Coronary artery (tissue), 2 donors: Measurements from ENCODE around the gene PTPRJ.

Experiments
- DNase-seq: peaks from one replicate; pipeline ENCODE4 v3.0.0-alpha.2; 2017; ENCODE audit warnings: low spot score
- H3K27ac ChIP-seq, 2 donors: fragments of 200-600 bp; sonication (generic); one replicate each; pipeline ENCODE4 v1.5.1; 2016 to 2019
- H3K4me3 ChIP-seq: fragments of 200-600 bp; sonication (generic); 2 replicates; pipeline ENCODE4 v1.5.1; 2016; ENCODE audit warnings: mild to moderate bottlenecking, moderate library complexity
- TF ChIP-seq, protein P1 (sequence below): fragments of 200-600 bp; sonication (generic); IDR thresholded peaks from one replicate; pipeline ENCODE4 v1.5.1; 2019; ENCODE audit warnings: antibody characterized with exemption

PTPRJ gene

DNA sequence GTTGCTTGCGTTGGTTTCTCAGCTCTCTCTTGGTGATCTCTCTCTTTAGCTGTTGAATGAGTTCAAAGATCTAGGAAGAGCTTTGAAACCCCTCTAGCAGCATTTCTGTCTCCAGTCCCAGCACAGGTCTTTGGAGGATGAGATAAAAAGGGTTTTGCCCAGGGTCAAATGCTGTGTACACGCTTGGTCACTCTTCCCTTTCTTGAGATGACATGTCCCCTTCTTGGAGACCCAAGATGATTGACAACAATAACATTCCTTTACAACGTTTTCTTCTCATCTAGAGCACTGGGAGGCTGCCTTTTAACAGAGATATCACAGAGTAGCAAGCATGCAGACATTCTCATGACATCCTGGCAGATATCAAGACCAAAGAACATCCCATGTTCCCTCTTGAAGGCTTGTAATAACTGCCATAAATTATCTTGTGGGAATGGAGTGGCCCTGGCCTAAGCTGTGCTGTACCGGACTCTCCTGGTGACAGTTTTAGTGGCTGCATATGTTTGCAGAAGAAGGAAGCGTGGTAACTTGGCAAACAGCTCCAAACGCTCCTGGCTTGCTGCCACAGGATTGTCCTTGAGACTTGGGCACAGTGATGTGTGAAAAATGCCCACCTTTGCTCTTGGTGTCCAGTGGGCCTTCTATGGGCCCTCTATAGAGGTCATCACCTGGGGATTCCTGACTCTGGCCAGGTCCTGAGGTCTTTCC is 107.8 kb downstream of the PTPRJ start:
- no peak overlapping the region for H3K27ac ChIP-seq
- no peak for DNase-seq

DNA sequence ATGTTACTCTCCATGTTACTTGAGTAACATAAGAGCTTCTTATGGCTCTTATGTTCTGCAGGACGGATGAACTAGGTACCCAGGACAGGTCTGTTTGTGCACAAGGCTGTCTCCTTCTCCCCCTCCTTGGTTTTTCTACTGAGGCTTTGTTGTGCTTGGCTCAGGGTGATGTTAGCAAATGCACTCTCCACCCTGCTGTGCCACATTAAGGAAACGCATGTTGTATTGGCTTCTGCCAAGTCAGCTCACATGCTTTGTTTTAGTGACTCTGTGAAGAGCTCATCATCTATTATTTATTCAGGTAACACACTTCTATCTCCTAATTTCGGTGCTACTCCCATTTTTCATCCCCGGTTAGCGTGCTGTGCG is 108.3 kb downstream of the PTPRJ start:
- DNase-seq, result no peak
- TF ChIP-seq, protein P1, sequence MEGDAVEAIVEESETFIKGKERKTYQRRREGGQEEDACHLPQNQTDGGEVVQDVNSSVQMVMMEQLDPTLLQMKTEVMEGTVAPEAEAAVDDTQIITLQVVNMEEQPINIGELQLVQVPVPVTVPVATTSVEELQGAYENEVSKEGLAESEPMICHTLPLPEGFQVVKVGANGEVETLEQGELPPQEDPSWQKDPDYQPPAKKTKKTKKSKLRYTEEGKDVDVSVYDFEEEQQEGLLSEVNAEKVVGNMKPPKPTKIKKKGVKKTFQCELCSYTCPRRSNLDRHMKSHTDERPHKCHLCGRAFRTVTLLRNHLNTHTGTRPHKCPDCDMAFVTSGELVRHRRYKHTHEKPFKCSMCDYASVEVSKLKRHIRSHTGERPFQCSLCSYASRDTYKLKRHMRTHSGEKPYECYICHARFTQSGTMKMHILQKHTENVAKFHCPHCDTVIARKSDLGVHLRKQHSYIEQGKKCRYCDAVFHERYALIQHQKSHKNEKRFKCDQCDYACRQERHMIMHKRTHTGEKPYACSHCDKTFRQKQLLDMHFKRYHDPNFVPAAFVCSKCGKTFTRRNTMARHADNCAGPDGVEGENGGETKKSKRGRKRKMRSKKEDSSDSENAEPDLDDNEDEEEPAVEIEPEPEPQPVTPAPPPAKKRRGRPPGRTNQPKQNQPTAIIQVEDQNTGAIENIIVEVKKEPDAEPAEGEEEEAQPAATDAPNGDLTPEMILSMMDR, result no peak
- H3K27ac ChIP-seq, result no peak overlapping the region

More for the DNA sequence above, 107.8 kb downstream of the PTPRJ start:
- TF ChIP-seq, protein P1, result no peak
- no peak overlapping the region for H3K4me3 ChIP-seq

DNA sequence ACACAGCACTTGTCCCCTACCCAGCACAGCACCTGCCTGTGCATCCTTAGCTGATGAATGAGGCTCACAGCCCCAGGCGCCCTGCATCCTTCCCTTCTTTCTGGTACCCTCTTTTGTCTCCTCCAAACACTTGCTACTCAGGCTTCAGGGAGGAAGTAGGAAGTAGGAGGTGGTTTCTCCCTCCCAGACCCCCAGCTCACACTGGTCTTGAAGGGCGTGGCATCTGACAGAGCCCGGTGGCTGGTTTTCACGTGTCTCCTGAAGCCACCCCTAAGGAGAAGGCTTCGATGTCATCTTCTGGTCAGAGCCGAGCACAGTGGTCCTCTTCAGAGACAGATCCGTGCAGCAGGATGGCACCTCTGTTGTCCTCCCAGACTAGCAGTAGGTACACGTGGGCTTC is 109.8 kb downstream of the PTPRJ start:
- TF ChIP-seq, protein P1, result no peak
- Histone ChIP-seq H3K27ac (no peak overlapping the region), H3K4me3 (no peak overlapping the region)
- DNase-seq, result peak; percentile 17

More for the DNA sequence above, 108.3 kb downstream of the PTPRJ start:
- no peak overlapping the region for H3K4me3 ChIP-seq

DNA sequence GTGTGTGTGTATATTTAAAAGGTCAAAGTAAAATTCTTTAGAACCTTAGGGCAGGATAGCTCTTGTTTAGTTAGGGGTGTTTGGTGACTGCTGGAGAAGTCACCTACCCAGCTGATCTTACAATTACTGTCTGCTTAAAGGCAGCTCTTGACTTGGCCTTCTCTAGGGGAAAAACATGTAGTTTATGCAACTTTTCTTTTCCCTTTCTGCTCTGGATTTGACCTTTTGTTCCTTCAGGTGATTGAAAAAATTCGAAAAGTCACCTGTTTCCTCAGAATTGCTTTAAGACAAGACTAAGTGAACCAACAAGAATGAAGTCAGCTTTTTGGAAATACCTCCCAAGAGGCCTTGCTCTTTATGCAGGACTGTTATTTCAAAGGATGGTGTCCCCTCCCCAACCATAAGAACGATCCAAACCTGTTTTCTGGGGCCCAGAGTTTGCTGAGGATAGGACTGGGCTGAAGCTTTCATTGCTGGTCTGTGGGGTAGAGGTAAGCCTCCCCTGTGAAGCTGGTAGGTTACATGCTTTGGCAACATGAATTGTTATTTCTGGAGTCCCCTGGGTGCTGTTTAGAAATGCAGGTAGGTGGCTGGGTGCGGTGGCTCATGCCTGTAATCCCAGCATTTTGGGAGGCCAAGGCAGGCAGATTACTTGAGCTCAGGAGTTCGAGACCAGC is 111.2 kb downstream of the PTPRJ start:
- TF ChIP-seq, protein P1, result no peak
- H3K27ac ChIP-seq, result no peak overlapping the region
- DNase-seq, result no peak
- no peak overlapping the region for H3K4me3 ChIP-seq

DNA sequence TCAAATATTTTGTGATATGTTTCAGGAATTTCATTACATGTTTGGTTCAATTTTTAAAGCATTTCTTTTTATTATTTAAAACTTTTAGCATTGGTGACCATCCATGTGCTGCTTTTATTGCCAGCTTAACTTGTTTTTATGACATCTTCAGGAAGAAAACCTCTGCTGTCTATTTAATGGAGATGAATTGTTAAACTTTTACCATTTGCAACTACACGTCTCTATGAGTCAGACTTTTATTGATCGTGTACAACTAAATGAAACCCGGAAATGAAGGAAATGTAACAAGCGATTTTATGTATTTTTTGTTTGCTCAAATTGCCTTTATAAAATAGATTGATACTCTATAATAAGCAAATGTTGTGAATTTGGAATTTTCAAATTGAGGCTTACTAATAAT is 113.0 kb downstream of the PTPRJ start:
- TF ChIP-seq, protein P1, result no peak
- no peak for DNase-seq
- H3K27ac ChIP-seq, result no peak overlapping the region
- H3K4me3 ChIP-seq, result no peak overlapping the region

DNA sequence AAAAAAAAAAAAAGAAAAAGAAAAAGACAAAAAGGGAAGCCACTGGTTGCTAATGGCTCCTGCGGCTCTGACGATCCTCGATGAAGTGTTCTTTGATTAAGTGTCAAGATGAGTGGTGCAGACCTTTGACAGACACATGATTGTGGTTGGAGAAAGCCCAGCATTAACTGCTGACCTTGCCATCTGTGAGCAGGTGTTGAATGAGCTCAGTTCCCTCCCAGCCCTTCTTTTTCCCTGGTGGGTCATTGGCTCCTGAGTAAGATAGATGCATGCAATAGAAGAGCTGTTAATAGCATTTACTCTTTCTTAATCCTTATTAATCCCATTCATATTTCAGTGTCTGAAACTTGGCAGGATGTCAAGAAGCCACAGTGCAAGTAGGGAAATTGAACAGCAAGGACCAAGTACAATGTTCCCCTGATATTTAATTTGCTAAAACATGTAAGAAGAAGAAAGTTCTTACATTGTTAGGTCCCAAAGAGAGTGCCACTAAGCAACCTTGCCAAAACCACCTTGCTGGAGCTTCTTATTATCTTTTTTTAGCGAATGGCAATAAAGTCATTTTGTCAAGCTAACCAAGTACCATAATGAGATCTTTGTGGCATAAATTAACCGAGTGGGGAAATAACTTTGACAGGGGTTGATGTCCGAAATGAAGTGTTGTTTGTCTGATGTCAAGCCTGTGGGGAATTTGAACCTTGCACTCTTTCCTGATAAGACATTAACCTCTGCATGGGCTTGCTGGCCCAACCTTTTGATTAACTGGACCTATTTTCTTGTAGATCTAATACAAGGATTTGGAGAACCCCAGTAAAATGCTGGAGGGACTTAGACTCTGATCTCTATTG is 113.7 kb downstream of the PTPRJ start:
- TF ChIP-seq, protein P1, result no peak
- no peak overlapping the region for H3K4me3 ChIP-seq
- no peak overlapping the region for H3K27ac ChIP-seq
- DNase-seq, result no peak
